HG02623 (cell line): ENCODE results near the gene HSF5.
"Not testable (repeated sequence)": the region's sequence is repeated elsewhere in the genome, so short reads cannot be mapped to it uniquely, and the experiment has no call there.

Experiments
- ATAC-seq: cut with Tn5 transposase; IDR thresholded peaks from one replicate; pipeline ENCODE4 v1.9.1; 2021; ENCODE audit warnings: moderate library complexity; ENCODE audit not compliant: unreplicated experiment

The HSF5 gene

DNA sequence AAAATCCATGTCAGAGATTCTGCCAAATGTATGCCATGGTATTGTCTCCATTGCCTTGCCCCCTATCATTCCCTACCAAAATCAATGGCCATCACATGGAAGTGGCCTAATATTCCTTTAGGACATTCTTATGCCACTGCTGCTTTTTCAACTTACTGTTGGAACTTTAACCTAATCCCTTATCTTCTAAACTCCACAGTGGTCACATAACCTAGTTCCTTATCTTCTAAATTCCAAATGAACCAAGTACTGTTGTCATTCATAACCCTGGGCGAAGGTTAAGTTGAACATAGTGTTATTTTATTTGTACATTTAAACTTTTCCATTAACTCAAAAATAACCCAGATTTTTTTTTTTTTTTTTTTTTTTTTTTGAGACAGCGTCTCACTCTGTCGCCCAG is 3.6 kb downstream of the HSF5 start:
- no peak for ATAC-seq

DNA sequence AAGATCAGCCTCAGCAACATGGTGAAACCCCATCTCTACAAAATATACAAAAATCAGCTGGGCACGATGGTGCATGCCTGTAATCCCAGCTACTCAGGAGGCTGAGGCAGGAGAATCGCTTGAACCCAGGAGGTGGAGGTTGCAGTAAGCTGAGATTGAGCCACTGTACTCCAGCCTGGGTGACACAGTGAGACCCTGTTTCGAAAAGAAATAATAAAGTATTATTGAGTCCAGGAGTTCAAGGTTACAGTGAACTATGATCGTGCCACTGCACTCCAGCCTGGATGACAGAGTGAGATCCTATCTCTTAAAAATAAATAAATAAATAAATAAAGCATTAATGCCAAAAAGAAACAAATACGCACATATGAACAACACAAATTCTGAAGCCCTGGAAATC is 6.4 kb downstream of the HSF5 start:
- ATAC-seq: not testable (repeated sequence)

DNA sequence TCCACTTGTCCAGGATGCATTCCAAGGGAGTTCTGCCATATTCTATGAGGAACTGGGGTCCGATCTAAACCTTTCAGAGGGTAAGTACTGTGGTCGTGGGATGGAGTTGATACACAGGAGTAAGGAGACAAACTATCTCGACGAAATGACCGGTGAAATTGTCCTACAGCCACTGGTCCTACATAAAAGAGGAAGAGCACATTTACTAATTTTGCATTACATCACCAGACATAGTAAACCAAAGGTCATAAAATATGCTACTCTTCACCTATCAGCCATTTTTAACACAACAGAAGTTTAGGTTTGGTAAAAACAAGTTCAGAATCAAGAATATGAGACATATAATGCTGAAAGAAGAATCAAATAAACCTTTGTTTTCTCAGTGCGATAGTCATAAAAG is 8.1 kb downstream of the HSF5 start:
- ATAC-seq: no peak

DNA sequence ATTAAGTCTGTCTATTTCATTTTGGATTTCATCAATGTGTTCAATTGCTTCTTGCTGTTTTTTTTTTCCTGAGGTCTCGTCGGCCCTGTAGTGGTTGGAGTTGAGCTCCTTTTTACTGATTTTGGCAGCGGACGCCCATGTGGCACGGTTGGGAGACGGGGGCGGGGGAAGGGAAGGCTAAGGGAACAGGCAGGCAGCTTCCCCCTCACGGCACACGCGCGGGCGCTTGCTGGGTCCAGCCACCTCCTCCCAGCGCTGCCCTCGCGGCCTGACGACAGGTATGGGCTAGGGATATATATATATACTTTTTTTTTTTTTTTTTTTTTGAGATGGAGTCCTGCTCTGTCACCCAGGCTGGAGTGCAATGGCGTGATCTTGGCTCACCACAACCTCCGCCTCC is 11.4 kb downstream of the HSF5 start:
- no peak for ATAC-seq

DNA sequence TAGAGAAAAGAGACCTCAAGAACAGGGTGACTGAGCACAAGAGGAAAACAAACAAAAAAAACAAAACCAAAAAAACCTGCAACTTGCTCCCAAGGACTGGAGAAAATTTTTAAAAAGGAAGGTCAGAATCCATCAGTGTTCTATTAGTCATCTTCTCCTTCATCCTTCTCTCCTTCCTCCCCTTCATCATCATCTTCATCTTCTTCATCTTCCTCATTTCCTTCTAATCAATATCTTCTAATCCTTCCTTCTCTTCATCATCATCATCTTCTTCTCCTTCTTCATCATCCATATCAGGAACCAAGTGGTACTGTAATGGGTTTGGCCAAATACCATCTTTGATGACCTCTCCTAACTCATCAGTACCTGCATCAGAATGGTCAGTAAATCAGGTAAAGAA is 12.2 kb downstream of the HSF5 start:
- ATAC-seq: no peak

DNA sequence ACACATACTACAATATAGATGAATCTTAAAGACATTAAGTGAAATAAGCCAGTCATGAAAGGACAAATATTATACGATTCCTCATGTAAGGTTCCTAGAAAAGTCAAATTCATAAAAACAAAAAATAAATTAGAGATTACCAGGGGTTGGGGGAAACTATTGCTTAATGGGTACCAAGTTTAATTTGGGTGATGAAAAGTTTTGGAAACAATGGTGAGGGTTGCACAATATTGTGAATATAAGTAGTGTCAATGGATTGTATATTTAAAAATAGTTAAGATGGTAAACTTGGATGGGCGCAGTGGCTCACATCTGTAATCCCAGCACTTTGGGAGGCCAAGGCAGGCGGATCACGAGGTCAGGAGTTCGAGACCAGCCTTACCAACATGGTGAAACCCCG is 17.9 kb downstream of the HSF5 start:
- no peak for ATAC-seq

DNA sequence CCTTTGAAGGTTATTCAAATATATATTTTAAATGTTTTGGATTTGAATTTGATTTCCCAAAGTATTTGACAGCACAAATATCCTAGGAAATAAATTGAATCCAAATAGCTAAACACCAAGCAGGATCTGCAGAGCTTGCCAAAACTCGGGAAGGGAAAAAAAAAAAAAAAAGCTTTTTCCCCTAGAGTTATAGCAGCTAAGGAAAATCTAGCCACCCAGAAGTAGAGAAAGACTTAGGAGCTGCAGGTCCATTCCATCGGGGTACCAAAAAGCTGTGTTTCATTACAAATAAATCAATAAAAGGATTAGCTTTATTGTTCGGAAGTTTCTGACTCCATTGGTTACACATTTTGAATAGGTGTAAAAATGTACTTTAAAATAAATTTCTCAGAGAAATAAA is 19.3 kb downstream of the HSF5 start:
- no peak for ATAC-seq

DNA sequence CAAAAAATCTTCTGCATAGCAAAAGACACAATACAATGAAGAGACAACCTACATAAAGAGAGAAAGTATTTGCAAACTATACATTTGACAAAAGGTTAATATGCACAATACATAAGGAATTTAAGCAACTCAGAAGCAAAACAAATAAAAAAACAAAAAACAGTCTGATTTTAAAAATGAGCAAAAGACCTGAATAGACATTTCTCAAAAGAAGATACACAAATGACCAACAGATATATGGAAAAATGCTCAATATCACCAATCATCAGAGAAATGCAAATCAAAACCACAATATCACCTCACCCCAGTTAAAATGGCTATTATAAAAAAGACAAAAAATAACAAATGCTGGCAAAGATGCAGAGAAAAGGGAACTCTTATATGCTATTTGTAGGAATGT is 32.7 kb downstream of the HSF5 start:
- no peak for ATAC-seq

DNA sequence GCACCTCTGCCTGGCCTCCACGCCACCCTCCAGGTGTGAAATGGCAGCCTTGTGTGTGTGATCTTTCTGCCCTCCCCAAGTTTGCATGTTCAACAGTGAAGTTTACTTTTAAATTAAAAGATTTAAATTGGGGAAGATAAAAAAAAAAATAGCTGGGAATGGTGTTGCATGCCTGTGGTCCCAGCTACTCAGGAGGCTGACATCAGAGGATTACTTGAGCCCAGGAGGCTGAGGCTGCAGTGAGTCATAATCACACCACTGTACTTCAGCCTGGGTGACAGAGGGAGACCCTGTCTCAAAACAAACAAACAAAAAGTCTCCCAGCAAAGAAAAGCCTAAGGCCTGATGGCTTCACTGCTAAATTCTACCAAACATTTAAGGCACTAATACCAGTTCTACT is 35.5 kb downstream of the HSF5 start:
- no peak for ATAC-seq

DNA sequence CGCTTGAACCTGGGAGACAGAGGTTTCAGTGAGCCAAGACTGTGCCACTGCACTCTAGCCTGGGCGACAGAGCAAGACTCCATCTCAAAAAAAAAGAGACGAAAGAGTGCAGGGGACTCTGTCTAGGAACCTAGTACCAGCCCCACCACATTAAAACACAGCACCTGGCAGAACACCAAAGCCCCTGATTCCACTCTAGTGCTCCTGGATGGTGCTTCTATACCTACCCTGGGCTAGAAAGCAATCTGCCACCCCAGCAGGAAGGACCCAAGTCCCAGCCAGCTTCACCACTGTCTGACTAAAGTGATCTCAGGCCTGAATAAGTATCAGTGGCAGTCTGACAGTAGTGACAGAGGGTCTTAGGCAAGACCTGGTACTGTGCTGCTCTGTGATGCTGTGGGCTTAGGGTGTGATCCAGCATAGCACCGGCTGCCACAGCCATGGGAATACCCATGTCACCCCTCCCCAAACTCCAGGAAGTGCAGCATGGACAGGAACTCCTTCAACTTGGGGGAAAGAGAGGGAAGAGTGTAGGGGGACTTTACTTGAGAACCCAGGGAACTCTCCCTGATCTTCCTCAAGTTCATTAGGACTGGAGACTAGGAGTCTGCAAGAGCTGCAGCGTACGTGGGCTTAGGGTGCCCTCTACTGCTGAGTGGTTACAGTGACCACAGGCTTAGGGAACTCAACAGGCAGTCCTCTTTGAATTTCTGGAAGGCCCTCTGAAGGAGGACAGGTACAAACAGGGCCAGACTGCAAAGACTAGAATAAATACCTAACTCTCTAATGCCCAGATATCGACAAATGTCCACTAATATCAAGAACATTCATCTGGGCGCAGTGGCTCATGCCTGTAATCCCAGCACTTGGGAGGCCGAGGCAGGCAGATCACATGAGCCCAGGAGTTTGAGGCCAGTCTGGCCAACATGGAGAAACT is 40.9 kb downstream of the HSF5 start:
- ATAC-seq: no peak

DNA sequence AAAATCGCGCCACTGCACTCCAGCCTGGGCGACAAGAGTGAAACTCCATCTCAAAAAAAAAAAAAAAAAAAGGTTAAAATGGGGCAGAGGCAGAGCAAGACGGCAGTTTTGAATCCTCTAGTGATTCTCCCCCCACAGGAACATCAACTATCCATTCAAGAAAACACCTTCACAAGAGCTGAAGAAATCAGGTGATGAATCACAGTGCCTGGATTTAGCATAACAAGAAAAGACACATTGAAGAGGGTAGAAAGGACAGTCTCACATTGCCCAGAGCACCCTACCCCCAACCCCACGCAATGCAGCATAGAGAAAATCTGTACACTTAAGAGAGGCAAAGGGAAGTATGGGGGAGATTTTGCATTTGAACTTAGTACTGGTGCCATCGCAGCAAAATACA is 42.1 kb downstream of the HSF5 start:
- ATAC-seq: no peak

DNA sequence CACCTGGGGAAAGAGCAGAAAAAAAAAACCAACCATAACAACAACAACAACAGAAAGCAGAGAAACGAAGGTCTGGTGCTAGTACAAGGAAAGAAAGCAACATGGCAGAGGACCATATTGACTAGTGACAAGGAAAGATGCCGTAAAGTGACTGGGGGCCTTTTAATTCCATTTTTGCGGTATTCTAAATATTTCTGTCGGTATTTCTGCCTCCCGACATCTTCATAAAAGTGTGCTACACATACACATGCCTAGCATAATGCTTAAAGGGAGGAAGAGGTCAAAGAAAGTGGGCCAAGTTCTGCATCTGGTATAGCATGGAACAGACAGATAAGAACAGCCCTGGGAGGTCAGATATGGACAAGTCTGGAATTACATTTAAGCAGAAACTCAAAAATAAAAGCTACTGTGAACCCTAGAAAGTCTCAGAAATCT is 51.4 kb downstream of the HSF5 start:
- no peak for ATAC-seq

DNA sequence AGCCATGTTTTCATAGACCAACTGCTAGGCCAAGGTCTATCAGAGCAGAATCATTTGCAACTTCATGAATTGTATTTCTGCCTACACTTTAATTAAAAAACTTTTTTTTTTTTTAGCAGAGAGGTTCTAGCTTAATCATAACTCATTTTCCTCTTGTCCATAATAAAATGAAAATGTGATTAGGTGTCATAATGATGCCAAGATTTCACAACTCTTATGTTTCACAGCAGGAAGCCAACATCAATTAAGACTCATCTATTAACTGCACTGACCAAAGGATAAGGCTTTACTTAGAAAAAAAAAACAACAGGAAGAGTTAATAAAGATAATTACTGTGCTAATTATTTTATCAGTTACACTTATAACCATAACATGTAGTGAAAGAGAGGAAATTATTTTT is 52.0 kb downstream of the HSF5 start:
- no peak for ATAC-seq

DNA sequence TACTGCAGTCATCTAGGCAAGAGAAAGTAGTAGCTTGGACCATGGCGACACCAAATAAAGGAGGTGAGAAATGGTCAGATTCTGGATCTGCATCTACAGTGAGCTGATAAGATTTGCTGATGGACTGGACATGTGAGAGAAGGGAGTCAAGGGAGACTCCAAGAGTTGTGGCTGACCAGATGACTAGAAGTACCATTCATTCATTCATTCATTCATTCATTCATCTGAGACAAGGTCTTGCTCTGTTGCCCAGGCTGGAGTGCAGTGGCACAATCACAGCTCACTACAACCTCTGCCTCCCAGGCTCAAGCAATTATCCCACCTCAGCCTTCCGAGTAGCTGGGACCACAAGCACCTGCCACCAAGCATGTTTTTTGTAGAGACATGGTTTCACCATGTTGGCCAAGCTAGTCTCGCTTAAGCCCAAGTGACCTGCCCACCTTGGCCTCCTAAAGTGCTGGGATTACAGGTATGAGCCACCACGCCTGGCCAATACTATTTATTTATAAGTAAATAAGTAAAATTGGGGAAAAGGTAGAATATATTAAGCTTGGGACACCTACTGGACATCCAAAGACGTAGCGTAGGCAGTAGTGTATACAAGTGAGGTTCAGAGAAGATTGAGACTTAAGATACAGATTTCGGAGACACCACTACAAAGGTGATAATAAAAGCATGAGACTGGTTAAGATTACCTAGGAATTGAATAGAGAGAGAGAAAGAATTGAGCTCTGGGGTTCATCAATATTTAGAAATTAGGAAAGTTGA is 55.2 kb downstream of the HSF5 start:
- ATAC-seq: no peak

DNA sequence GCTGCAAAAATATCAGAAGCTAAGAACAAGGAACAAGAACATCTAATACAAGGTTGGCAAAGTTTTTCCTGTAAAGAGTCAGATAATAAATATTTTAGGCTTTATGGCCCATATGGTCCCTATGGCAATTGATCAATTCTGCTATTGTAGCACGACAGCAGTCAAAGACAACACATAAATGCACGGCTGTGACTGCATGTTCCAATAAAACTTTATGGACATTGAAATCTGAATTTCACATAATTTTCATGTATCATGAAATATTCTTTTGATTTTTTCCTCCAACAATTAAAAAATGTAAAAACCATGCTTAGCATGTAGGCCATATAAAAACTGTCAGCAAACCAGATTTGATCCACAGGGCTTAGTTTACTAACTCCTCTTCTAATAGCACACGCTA is 60.4 kb downstream of the HSF5 start:
- ATAC-seq: no peak

DNA sequence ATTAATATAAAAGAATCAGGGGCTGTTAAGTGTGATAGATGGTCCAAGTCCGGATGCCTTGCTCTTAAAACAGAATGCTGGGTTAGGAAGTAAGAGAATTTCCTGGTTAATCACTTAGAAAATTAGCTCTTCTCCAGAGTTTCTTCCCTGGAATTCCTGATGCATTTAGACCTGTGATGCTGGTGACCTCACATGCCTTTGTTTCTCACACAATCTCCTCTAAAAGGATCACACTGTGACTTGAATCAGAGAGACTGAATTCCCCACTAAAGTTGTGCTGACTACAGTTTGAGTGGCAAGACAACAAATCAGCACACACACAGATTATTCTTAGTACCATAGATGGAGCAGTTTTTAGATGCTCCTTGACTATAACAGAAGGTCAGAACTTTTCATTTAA is 66.5 kb downstream of the HSF5 start:
- ATAC-seq: no peak

DNA sequence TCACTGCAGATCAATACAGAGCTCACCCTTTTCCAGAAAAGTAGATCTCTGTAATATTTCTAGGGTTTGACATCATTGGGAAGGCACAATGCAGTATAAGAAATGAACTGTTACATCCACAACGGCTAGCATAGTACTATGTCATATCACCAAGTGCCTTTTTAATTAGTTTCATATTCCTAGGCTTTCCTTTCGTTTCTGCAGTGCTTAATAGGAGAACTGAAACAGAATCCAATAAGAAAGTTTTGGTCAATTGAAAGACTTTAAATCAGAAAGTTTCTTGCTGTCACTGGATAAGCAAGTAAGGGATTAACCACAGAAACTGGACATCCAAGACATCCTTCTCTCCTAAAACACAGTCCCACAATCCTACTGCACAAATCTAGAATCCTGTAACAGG is 67.4 kb downstream of the HSF5 start:
- no peak for ATAC-seq

DNA sequence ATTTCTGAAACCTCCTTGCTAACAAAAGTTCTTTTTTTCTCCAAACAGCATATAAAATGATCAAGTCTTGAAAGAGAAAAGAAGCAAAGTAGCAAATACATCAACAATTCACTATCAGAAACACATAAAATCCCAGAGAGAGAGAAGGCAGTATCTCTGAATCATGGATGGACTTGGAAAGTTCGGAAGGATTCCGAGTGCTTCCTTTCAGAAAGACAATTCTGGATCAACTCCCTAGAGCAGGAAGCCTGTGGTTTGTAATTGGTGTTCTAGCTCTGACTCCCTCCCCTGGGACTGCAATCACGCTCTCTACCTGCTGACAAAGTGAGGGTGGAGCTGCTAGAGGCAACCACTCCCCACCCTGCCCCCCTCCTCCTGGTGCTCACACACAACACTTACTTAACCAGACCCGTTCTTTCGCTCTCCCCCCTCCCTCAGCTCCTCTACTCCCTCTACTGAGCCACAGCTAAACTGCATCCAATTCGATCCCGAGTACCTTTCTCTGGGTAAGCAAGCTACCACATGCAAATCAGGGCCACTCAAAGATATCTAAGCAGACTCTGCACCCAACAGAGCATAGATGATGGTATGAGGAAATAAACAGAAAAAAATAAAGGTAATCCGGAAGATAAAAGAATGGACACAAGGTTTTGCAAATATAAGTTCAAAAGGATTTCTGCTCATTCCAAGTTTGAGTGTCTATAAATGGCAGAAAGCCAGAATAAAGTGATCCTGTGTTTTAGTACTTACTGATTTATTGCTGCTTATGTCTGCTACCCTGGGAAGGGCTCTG is 70.7 kb downstream of the HSF5 start, which contains the start of gene RNF43:
RNF43 (minus strand) TSS at position 235 of the 793 bp plus-strand sequence. CDS start 1,957 bp downstream, outside the sequence.
- peak; percentile 96 for ATAC-seq

DNA sequence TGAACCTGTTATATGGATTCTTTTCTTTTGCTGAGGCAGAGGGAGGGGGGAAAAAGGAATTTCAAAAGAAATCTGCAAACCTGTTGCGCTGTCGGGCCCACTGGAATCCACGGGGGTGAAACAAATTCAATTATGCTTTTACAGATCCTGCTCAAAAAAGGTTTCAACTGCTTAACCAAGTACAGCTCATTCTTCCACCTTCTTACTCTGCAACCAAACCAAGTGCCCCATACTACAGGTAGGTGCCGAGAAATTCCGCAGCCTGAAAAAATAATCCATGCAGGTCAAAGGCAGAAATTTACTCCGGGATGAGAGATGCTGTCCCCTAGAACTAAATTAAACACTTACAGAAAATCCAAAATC is 71.3 kb downstream of the HSF5 start:
- ATAC-seq: no peak

DNA sequence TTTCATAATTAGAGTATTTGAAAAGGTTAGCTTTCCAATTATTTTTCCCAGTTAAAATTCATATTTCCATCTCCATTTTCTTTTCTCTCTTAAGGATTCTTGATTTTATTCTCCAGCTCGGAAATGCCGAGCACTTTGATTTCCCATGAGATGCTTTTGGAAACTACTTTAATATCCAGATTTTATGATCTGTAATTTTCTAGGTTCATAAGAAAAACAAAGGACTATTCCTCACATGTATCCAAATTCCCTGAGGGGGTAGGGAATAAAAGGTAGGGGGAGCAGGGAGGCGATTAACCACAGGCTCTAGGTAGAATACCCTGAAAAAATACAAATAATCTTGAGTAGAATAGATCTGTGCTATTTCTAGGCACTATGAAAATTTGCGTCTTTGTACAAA is 71.8 kb downstream of the HSF5 start:
- no peak for ATAC-seq

DNA sequence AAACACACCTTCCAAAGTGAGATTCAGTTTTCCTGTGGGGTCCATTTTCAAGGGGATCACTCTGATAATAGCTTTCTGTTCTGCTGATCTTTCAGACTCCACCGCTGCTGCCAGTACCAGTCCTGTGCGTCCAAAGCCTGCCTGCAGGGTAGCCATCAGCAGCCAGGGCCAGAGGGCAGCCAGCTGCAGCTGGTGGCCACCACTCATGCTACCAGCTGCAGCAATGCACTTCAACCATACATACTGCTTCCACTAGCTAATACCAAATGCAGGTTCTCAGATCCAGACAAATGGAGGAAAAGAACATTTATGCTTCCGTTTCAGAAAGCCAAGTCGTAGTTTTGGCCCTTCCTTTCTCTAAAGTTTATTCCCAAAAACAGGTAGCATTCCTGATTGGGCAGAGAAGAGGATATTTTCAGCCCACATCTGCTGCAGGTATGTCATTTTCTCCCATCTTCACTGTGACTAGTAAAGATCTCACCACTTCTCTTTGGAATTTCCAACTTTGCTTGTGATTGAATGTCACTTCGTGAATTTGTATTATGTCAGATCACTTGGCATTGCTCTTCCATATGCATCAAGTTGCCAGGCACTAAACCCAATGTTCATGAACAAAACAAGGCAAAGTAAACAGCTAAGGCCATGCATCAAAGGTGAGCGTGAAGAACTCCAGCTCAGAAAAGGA is 72.7 kb downstream of the HSF5 start:
- no peak for ATAC-seq
